Left ventricle myocardium superior (tissue), 1 donor: Measurements from ENCODE around the gene FN1. TPM values are rescaled to one million over a fixed set of nuclear protein-coding genes. Genes with fewer than 3 reads are reported as not detected.

Experiments
- ATAC-seq: fragments of 200-7000 bp; cut with Tn5 transposase; one replicate; pipeline ENCODE4 v1.9.1; 2020; ENCODE audit warnings: mild to moderate bottlenecking, moderate library complexity
- DNase-seq: peaks from one replicate; pipeline ENCODE4 v3.0.0-alpha.2; 2020
- intact Hi-C: fragments of 100-400 bp; cut with micrococcal nuclease; formaldehyde crosslinking; loops from one replicate; pipeline ENCODE4 v1.11.0; 2022
- total RNA-seq: library from RNA; stranded (reverse); fragmentation: NEBNext Ultra II Directional; extraction: Animal tissue kit (Norgen Biotek cat#: 25700); gene quantifications from one replicate; pipeline ENCODE4 v1.2.1, GENCODE V29; 2021
- donor health status: DM: no; HTN: yes; CAD: no; lungs with severe emphysema.

The FN1 gene
- total RNA-seq, 1 donor from 2014 or later = 68.9 TPM

- DNase-seq (no peak), ATAC-seq (no peak)
- intact Hi-C loops = no loop called here
These were observed 11.8 kb upstream of the FN1 start for GRCh38 chr2:215447673-215448081.

- intact Hi-C loops = no loop called here
- no peak for DNase-seq
- ATAC-seq = no peak
These were observed 11.2 kb upstream of the FN1 start for GRCh38 chr2:215447056-215447455.

GRCh38 chr2:215442401-215442787, 6.5 kb upstream of the FN1 start:
- intact Hi-C loops = no loop called here
- no peak for DNase-seq
- ATAC-seq = no peak

- intact Hi-C loops = no loop called here
- DNase-seq = no peak
- no peak for ATAC-seq
These were observed 5.9 kb upstream of the FN1 start for GRCh38 chr2:215441560-215442400.

- ATAC-seq = no peak
- intact Hi-C loops = no loop called here
- no peak for DNase-seq
These were observed 4.2 kb upstream of the FN1 start for GRCh38 chr2:215439980-215440512.

GRCh38 chr2:215439404-215439803, 3.5 kb upstream of the FN1 start:
- DNase-seq = no peak
- intact Hi-C loops = no loop called here
- no peak for ATAC-seq

GRCh38 chr2:215437614-215438013, 1.7 kb upstream of the FN1 start:
- intact Hi-C loops = no loop called here
- DNase-seq (no peak), ATAC-seq (no peak)

- ATAC-seq (peak; percentile 6), DNase-seq (peak; percentile 55)
- intact Hi-C loops = no loop called here
These were observed 1.1 kb upstream of the FN1 start for GRCh38 chr2:215436705-215437565.

GRCh38 chr2:215435280-215435869, 493 bp downstream of the FN1 start:
- DNase-seq (peak; percentile 54), ATAC-seq (peak; percentile 31)
- intact Hi-C loops = no loop called here

- intact Hi-C loops = no loop called here
These were observed 1.2 kb downstream of the FN1 start for GRCh38 chr2:215434447-215435279.

GRCh38 chr2:215432759-215433594, 2.9 kb downstream of the FN1 start:
- DNase-seq (no peak), ATAC-seq (no peak)

More at GRCh38 chr2:215434447-215435279, 1.2 kb downstream of the FN1 start:
- no peak for DNase-seq
- ATAC-seq = no peak

GRCh38 chr2:215431778-215432758, 3.8 kb downstream of the FN1 start:
- DNase-seq (no peak), ATAC-seq (no peak)
- intact Hi-C loops = no loop called here

More at GRCh38 chr2:215432759-215433594, 2.9 kb downstream of the FN1 start:
- intact Hi-C loops = no loop called here

GRCh38 chr2:215431290-215431689, 4.6 kb downstream of the FN1 start:
- intact Hi-C loops = no loop called here
- ATAC-seq (no peak), DNase-seq (no peak)

GRCh38 chr2:215430528-215431187, 5.2 kb downstream of the FN1 start:
- ATAC-seq = peak; percentile 17
- DNase-seq = no peak
- intact Hi-C loops = no loop called here

- DNase-seq (no peak), ATAC-seq (no peak)
These were observed 6.4 kb downstream of the FN1 start for GRCh38 chr2:215429424-215429823.

More at GRCh38 chr2:215429424-215429823, 6.4 kb downstream of the FN1 start:
- intact Hi-C loops = no loop called here
